NB4 (cell line): ENCODE measurements around the gene TULP4.

Experiments
- DNase-seq: peaks from one replicate; pipeline ENCODE4 v3.0.0; 2010; ENCODE audit warnings: low read depth
- H3K4me3 ChIP-seq: one replicate; pipeline ENCODE4 v1.5.1; 2011; ENCODE audit warnings: mild to moderate bottlenecking, low read depth, low read length, moderate library complexity
- CTCF ChIP-seq: IDR thresholded peaks from one replicate; pipeline ENCODE4 v1.5.1; 2012; ENCODE audit warnings: low read depth, low read length
- MAX ChIP-seq: IDR thresholded peaks from 2 replicates; pipeline ENCODE4 v1.6.1; 2011; ENCODE audit warnings: low read depth, low read length
- MYC ChIP-seq: IDR thresholded peaks from 2 replicates; pipeline ENCODE4 v1.6.1; 2011; ENCODE audit warnings: low read depth, low read length
- POLR2A ChIP-seq: IDR thresholded peaks from 2 replicates; pipeline ENCODE4 v1.6.1; 2011; ENCODE audit warnings: mild to moderate bottlenecking; ENCODE audit not compliant: insufficient read length; ENCODE audit errors: extremely low read depth

TULP4 gene

GRCh38 chr6:158492881-158493280, 180.6 kb downstream of the TULP4 start:
- no peak for TF ChIP-seq MYC
- TF ChIP-seq POLR2A: no peak
- no peak for TF ChIP-seq MAX
- no peak for DNase-seq
- no peak overlapping the region for H3K4me3 ChIP-seq

- no peak for TF ChIP-seq POLR2A
- no peak for TF ChIP-seq MAX
- TF ChIP-seq MYC: no peak
- TF ChIP-seq CTCF: no peak
- no peak for DNase-seq
Measured at GRCh38 chr6:158496700-158497099, 184.4 kb downstream of the TULP4 start.

GRCh38 chr6:158497620-158498019, 185.4 kb downstream of the TULP4 start:
- H3K4me3 ChIP-seq: no peak overlapping the region
- TF ChIP-seq POLR2A (no peak), MYC (no peak), MAX (no peak), CTCF (no peak)
- no peak for DNase-seq

More at GRCh38 chr6:158496700-158497099, 184.4 kb downstream of the TULP4 start:
- no peak overlapping the region for H3K4me3 ChIP-seq

- no peak overlapping the region for H3K4me3 ChIP-seq
- no peak for DNase-seq
Measured at GRCh38 chr6:158498362-158498761, 186.1 kb downstream of the TULP4 start.

GRCh38 chr6:158499601-158500000, 187.3 kb downstream of the TULP4 start:
- no peak overlapping the region for H3K4me3 ChIP-seq
- no peak for DNase-seq
- TF ChIP-seq CTCF: no peak
- TF ChIP-seq MAX: no peak
- no peak for TF ChIP-seq MYC
- no peak for TF ChIP-seq POLR2A

More at GRCh38 chr6:158498362-158498761, 186.1 kb downstream of the TULP4 start:
- TF ChIP-seq MYC (no peak), POLR2A (no peak), CTCF (no peak), MAX (no peak)

- DNase-seq: no peak
- no peak for TF ChIP-seq CTCF
- no peak for TF ChIP-seq POLR2A
- no peak for TF ChIP-seq MYC
- TF ChIP-seq MAX: no peak
- H3K4me3 ChIP-seq: no peak overlapping the region
Measured at GRCh38 chr6:158500016-158500735, 187.9 kb downstream of the TULP4 start.
